SU-DHL-6 (cell line): ENCODE measurements around the gene MAMSTR.

ENCODE experiments used
- EZH2phosphoT487 ChIP-seq: fragments of 200-600 bp; sonication (generic), shearing (Covaris generic); conservative IDR thresholded peaks from 2 replicates; pipeline ENCODE4 v1.6.1; 2018; ENCODE audit warnings: mild to moderate bottlenecking, antibody characterized with exemption, low read length, moderate library complexity, mixed read lengths
- TF ChIP-seq, protein P1 (sequence below): fragments of 200-600 bp; sonication (generic); IDR thresholded peaks from one replicate; pipeline ENCODE4 v1.5.1; 2017; ENCODE audit warnings: antibody characterized with exemption, mild to moderate bottlenecking, low read length, moderate library complexity; ENCODE audit not compliant: insufficient read depth, poor library complexity, severe bottlenecking

DNA sequence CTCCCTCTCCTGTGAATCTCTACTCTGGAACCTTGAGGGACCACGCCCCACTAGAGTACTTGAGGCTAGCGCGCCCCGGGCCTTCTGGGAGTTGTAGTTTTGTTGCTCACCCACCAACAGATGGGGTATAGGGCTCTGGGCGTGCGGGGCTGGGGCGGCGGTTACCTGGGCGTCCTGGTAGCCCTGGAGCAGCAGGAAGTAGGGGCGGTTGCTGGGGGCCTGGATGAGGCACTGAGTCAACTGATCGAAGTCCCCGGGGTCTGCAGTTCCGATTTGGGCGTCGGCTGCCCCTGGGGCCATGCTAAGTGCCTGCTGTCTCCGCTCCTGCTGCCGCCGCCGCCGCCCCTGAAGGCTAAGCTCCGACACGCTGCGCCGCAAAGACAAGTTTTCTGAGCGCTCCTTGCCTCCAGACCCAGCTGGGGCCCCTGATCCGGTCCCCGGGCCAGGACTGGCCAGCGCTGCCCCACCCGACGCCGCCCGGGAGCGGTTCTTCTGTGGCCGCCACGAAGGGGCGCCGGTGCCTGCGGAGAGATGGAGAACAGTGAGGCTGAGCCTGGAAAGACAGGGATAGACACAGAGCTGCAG is 15.6 kb upstream of the MAMSTR start:
- TF ChIP-seq, protein P1, sequence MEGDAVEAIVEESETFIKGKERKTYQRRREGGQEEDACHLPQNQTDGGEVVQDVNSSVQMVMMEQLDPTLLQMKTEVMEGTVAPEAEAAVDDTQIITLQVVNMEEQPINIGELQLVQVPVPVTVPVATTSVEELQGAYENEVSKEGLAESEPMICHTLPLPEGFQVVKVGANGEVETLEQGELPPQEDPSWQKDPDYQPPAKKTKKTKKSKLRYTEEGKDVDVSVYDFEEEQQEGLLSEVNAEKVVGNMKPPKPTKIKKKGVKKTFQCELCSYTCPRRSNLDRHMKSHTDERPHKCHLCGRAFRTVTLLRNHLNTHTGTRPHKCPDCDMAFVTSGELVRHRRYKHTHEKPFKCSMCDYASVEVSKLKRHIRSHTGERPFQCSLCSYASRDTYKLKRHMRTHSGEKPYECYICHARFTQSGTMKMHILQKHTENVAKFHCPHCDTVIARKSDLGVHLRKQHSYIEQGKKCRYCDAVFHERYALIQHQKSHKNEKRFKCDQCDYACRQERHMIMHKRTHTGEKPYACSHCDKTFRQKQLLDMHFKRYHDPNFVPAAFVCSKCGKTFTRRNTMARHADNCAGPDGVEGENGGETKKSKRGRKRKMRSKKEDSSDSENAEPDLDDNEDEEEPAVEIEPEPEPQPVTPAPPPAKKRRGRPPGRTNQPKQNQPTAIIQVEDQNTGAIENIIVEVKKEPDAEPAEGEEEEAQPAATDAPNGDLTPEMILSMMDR = no peak
- no peak for TF ChIP-seq EZH2phosphoT487
